Embryonic facial prominence (tissue), 1 donor: ENCODE results near the gene RRAS.
A peak's percentile ranks its signal among the peaks of the same experiment; 100 is the strongest.

Experiments
- DNase-seq: peaks from one replicate; pipeline ENCODE4 v3.0.0-alpha.2; 2016; ENCODE audit errors: extremely low spot score

RRAS gene

DNA sequence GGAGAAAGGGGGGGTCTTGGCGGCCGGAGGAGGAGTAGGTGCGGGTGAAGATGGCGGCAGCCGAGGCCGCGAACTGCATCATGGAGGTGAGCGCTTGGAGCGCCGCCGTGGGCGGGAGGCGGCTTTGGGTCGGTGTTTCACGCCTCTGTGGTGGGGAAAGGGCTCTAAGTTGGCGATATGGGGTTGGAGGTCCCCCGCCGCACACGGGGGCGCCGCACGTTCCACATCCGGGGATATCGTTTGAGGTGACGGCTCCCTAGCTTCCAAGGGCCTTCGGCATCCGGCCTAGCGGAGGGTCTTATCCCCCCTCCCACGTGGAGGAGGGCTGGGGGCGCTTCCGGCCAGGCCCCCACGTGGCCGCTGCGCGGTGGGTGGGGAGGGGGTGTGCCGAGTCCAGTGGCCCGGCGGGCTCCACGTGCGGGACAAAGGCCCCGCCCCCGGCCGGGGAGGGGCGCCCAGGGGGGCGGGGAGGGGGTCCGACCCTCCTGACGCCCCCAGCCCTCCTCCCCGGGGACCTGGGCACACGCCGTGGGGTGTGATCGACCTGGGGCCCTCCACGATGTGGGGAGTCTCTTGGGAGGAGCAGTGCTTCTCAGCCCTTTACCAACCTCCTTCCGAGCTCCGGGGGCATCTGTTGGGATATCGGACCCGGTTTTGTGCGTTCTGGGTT lies 37.4 kb upstream of the RRAS start, which contains the start of gene PRMT1:
Gene PRMT1 (plus strand): TSS at position 41 of the 670 bp plus-strand sequence. CDS start 10 bp downstream, at position 51.
- peak; percentile 36 for DNase-seq

DNA sequence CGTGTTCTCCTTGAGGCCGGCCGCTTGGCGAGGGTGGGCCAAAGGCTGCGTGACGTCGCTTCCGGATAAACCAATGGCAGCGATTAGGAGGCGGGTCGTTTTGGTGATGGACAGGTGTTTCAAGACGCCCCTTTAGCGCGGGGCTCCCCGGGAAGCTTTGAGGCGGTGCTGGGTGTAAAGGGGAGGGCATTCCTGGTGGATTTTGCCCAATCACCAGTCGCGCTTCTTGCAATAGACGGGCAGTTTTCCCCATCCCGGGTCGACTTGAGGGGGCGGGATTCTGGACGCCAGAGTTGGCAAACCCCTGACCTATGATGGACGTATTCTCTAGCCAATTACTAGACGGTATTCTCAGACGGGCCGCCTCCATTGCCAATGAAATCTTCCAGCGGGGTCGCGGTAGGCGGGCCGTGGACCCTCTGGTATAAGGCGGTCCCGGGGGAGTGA lies 36.9 kb upstream of the RRAS start:
- peak; percentile 100 for DNase-seq

DNA sequence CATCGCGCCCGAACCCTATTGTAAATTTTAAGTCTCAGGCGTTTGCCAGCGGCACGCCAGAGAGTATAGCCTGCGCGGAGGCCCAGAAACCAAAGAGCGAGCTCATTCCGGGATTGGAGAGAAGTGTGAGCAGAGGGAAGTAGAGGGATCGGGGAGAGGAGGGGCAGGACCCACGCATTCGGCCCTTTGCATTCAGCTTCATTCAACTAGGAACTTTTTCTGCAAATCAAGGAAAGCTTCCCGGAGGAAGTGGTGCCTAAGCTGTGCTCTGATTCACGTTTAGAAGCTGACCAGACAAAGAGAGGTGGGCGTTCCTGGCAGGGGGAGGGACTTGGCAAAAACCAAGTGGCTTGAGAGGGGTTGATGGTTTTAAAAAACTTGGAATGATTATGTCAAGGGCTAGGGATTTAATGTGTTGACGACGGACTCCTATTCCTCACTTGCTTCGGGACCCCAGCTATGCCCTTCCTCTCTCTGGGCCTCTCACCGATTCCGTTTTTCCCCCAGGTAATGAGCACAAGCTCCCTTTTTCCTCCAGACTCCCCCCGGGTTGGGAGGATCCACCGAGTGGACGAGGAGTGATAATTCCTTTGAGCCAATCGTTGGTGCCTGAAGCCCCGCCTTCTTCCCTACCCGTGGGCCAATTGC lies 36.3 kb upstream of the RRAS start:
- no peak for DNase-seq

DNA sequence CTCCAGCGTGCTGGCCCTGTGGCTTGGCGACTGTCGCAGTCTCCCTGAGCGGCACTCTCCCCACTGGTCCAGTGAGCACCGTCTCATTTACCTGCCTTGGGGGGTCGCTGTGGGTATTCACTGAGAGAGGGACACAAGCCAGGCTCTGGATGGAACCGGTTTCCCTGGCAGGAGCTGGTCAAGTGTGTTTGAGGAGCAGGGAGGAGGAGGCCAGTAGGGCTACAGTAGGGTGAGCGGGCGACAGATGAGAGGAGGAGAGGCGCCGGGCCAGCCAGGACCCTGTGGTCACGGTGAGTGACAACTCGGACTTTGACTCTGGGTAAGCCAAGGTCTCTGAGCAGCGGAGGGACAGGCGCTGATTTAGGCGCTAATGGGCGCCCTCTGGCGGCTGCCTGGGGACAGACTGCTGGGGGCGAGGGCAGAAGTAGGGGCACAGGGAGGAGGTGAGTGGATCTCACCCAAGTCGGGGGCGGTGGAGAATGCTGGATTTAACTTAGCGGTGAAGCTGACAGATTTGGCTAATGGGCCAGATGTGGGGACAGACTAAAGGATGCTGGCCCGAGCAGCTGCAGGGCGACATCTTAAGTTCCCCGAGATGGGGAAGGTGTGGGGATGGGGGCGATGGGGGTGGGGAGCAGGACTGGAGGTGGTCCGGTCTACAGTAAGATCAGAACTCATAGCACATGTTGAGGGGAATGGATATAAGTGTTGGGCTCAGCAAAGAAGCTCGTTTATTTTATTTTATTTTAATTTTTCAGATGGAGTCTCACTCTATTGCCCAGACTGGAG lies 32.4 kb upstream of the RRAS start:
- no peak for DNase-seq

DNA sequence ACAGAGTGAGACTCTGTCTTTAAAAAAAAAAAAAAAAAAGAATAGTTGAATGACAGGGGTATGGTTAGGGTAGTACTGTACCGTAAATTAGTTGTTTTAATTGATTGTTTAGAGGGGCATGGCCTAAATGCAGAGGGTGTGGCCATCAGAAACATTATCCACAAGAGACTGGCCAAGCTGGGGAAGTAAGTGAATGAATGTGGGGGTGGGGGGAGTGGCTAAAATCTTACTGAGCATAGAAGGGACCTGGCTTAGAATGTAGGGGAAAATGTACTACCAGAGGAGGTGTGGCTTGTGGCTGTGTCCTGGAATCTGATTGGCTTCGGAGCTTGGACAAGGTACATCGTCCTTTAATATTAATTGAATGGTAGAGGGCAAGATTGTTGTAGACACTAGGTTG lies 29.6 kb upstream of the RRAS start:
- DNase-seq = no peak

DNA sequence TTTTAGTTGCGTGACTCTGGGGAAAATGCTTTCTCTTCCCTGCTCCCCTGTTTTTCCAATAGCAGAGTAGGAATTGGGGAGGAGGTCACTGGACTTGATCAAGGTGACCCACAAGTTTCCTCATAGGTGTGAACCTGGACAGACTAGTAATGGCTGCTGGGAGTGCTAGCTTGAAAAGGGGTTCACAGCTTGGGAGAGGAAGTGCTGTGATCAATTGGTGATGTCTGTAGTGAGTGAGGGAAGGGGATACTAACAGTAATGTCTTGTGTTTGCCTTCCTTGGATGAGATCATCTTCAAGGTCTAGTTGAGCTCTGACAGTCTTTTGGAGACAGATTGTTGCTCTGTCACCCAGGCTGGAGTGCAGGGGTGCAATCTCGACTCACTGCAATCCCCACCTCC lies 27.5 kb upstream of the RRAS start:
- DNase-seq = no peak

DNA sequence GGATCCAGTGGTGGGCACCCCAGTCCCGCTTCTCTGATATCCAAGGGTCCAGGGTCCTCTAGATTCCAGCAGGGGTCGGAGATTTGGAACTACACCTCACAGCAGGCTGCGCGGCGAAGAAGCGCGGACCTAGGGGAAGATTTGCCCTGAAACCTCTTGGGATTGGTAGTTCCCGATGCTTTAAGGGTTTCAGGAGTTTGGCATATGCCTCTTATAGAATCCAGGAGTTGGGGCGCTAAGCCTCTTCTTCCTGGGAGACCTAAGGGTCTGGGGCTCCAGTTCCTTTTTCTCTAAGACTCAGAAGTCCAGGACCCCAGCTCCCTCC lies 26.1 kb upstream of the RRAS start:
- no peak for DNase-seq

DNA sequence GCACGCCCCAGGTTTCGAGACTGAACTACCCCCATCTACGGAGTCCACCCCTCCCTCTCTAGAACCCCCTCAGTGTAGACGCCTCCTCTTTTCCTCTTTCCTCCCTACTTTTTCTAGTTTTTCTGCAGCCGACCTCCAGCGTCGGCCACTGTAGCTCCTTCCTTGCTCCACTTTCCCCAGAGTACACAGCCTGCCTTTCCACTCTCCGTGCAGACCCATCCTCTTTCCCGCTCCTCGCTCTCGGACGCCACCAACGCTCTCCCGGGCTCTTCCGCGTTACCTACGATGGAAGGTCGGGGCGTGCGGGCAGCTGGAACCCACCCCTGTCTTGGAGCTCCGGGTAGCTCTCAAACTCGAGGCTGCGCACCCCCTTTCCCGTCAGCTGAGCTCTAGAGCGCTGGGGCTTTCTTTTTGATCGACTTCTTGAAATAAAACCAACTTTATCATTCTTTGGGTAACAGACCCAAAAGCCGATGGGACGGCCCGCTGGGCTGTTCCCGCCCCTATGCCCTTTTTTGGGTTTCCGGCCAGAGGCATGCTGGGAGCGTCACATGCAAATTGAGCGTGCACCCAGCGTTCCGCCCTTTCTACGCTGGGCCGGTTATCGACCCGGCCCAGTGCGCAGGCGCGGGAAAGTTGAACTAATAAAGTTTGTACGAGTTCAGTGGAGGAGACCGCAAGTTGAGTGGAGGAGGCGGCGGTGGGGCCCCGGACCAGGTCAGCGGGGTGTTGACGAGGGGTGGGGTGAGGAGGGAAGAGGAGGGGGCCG lies 25.6 kb upstream of the RRAS start, which contains the start of the genes BCL2L12 and IRF3:
Gene BCL2L12 (plus strand): TSS at position 583 of the 769 bp plus-strand sequence. CDS start 760 bp downstream, outside the sequence.
Gene IRF3 (minus strand): TSS at position 507 of the 769 bp plus-strand sequence. CDS start 1,019 bp downstream, outside the sequence.
- DNase-seq = peak; percentile 92

DNA sequence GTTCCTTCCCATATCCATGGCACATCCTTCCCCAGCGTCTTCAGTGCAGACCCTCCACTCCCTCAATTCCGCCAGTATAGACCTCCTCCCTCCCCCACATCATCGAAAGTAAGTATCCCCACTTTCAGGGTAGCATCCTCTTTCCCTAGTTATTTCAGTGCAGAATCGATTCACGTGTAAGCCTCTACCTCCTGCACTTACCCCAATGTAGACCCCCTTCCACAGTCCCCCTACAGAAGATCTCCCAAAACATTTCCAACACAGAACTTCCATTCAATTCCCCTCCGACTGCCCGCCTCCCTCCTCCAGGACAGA lies 25.1 kb upstream of the RRAS start:
- no peak for DNase-seq

DNA sequence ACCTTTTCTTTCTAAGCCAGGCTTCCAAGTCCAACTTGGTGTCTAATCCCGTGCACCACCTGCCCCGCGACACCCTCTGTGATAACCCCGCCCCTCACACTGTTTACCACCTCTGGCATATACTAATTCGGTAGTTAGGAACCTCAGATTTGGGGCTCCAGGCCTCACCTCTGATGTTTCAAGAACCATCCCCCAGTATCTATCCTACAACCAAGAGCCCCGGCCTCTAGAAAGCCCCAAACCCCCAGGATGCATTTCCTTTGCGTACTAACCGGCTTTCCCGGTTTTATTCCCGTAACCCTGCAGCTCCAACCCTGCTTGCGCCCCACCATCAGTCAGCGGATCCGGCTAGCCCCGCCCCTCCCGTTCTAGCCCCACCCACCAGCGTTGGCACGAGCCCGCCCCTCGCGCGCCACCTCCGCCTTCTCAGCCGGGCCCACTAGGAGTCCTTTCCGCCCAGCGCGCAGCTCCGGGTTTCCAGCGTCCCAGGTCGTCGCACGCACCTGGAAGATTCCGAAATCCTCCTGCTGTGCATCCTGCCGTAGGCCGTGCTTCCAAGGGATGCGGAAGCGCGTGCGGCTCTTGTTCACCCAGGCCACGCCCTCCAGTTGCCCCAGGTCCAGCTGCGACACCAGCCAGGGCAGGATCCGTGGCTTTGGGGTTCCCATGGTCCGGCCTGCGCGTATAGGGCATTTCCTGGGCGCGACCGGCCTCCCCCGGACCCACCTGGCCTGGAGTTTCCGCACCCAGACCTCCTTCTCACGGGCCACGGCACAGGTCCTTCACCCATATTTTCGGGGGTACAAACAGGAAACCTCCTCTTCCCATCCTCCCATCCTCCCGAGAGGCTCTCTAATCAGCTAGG lies 24.5 kb upstream of the RRAS start:
- peak; percentile 69 for DNase-seq

DNA sequence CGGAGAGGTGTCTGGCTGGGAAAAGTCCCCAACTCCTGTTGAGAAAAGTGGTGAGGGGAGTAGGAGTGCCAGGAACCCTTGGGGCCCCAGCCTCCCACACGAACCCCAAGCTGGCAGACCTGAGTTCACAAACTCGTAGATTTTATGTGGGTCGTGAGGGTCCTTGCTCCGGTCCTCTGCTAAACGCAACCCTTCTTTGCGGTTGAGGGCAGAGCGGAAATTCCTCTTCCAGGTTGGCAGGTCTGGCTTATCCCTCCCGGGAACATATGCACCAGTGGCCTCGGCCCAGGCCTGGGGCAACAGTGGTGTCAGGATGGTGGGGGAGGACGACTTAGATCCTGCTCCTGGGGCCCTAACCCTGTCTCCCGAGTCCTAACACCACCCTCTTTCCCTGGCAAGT lies 23.3 kb upstream of the RRAS start:
- DNase-seq = no peak

DNA sequence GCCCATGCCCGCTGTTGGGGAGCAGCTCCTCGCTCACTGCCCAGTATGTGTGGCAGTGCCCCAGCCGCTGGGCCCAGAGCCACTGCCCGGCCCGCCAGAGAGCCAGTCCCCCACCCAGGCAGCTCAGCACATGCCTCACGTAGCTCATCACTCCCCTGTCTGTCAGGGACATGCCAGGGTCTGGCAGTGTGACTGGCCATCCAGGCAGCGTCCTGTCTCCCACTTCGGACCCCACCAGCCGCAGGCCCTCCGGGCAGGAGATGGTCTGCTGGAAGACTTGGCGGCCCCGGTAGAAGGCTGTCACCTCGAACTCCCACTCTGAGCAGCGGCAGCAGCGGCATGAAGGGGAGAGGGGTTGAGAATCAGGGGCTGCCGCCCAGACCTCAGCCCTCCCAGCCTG lies 22.1 kb upstream of the RRAS start:
- no peak for DNase-seq

DNA sequence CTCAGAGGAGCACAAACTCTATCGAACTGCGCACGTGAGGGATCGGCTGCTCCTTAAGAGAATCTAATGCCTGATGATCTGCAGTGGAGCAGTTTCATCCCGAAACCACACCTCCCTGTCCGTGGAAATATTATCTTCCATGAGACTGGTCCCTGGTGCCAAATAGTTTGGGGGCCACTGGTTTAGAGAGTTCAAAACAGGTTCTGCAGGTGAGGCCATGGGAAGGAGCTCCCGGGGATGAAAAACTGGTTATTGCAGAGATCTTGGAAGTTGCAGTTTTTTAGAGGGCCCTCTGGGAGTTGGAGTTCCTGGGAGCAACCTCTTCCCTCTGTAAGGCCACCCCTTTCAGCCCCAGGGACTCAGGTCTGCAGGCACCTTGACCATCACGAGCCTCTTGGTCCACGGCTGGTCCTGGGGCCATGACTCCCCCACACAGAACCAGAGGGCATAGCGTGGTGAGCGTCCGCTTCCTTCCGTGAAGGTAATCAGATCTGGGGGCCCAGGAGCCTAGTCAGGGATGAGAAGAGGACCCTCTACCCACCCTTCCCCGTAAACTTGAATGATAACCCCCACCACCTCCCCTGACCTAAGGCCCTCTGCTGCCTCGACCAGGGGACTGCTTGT lies 20.5 kb upstream of the RRAS start:
- no peak for DNase-seq

DNA sequence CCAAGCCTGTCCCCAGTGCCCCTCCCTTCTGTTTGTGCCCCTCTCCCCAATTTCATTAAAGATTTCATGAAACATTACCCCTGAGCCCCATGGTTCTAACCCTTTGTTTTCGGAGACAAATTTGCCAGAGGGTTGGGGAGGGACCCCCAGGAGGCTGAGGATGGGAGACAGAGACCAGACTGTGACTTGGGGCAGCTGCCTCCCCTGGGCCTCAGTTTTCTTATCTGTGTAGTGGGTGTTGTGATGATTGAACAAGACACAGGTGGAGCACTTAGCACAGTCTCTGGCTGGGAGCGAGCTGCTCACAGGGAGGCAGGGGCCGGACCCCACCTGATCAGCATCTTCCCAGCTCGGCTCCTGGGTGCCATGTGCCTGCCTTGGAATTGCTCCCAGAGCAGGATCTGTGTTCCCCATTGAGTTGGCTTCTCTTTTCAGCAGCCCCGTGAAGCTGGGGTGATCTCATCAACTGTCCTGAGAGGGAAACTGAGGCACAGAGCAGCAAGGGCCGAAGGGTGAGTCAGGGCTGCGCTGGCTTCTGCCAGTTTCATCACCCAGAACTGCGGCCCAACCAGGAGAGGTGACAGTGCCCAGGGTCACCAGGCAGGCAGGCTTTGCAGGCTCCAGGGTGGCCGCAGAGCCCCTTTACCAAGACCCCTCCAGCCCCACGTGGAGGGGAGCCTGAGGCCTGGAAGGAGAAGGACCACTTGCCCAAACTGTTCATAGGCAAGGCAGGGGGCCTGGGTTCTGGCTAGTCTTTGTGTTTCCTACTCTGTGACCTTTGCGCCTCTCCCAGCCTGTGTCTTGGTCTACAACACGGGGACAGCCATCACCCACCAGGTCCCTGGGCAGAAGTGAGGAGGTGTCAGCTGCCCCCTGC lies 18.9 kb upstream of the RRAS start:
- DNase-seq = no peak

DNA sequence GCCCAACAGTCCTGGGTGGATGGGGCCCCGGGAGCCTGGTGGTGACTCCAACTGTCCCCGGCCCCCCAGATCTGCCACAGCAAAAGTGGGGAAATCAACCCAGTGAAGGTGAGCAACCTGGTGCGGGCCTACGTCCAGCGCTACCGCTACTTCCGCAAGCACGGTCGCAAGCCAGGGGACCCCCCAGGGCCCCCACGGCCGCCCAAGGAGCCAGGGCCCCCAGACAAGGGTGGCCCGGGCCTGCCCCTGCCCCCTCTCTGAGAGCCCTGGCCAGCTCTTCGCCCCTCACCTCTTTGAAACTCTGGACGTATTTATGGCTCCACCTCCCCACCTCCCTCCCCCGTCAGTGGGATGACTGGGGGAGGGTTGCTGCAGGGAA lies 18.2 kb upstream of the RRAS start:
- no peak for DNase-seq

DNA sequence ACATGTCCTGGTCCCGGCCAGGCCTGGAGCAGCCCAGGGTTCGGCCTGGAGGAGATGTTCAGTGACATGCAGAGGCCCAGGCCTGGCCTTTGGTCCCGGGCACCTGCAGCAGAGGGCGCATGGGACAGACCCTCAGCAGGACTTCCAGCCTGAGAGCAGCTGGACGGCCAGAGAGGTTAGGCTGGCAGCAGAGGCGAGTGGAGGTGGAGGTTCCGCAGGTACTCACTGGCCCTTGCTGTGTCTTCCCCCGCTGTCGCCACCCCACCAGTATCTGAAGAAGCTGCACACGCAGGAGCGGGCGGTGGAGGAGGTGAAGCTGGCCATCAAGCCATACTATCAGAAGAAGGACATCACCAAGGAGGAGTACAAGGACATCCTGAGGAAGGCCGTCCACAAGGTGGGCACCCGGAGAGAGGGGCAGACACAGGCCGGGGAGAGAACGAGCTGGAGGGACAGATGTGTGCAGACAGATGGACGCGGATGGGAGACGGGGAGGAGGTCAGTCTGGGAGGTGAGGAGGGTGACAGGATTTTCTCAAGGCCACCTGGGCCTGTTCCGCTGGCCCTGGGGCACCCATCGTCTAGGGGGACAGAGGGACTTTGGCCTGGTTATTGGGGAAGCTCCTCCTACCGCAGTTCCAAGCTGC lies 17.7 kb upstream of the RRAS start:
- no peak for DNase-seq

DNA sequence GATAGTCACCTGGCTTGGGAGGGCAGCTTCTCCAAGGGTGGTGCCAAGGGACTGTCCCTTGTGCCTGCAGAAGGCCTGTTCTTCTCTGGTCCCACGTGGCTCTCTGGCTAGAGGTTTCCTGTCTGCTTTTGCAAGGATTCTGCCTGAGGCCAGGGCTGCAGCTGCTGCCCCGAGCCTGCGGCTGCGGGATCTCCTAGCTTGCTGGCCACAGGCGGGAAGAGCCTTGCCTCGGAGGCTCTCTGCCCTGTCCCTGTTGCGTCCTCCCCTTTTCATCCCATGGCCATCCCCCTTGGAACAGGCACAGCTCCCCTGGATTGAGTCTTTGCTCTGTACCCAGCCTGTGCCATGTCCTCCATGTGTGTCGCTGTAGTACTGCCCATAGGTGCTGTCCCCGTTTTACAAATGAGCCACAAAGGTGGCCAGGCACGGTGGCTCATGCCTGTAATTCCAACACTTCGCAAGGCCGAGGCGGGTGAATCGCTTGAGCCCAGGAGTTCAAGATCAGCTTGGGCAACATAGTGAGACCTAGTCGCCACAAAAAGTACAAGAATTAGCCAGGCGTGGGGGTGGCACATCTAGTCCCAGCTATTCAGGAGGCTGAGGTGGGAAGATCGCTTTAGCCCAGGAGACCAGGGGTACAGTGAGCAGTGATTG lies 16.6 kb upstream of the RRAS start:
- no peak for DNase-seq

DNA sequence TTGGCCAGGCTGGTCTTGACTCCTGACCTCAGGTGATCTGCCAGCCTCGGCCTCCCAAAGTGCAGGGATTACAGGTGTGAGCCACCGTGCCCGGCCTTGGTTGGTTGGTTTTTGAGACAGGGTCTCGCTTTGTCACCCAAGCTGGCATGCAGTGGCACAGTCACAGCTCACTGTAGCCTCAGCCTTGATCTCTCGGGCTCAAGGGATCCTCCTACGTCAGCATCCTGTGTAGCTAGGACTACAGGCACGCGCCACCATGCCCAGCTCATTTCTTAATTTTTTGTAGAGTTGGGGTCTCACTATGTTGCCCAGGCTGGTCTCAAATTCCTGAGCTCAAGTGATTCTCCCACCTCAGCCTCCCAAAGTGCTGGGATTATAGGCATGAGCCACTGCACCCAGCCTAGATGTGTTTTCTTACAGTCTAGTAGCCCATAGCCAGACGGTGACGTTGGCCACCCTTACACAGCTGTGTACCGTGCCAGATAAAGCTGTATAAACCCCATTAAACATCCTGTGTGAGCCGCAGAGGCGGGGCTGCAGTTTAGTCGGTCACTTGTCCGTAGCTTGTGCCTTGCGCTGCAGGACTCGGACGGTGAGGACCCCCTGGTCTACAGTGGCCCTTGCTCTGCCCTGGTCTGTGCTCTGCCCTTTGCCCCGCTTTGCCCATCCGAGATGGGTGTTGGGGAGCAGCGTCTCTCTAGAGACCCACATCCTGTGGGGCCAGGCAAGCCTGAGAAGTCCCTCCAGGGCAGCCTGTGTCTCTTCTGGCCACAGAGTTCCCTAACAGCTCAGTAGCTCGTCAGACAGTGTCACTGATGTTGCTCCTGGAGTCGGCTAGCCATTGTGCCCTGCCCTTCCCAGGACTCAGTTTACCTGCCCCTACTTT lies 15.9 kb upstream of the RRAS start:
- no peak for DNase-seq
